GM12878 (cell line): ENCODE results near the gene ADGRE3. TPM values are rescaled to one million over a fixed set of nuclear protein-coding genes. Genes with fewer than 3 reads are reported as not detected.
A peak's percentile ranks its signal among the peaks of the same experiment; 100 is the strongest.

ENCODE experiments used
- CBX3 ChIP-seq: fragments of 200-600 bp; sonication (generic); IDR thresholded peaks from 2 replicates; pipeline ENCODE4 v1.6.1; 2016; ENCODE audit warnings: low read depth, borderline replicate concordance
- GATAD2B ChIP-seq: fragments of 450-650 bp; conservative IDR thresholded peaks from 2 replicates; pipeline ENCODE4 v1.6.1; 2017; ENCODE audit warnings: low read depth, mild to moderate bottlenecking, moderate library complexity
- MYB ChIP-seq: fragments of 150-350 bp; IDR thresholded peaks from 2 replicates; pipeline ENCODE4 v1.6.1; 2014; ENCODE audit warnings: mild to moderate bottlenecking, low read depth, low read length, borderline replicate concordance
- SP1 ChIP-seq: IDR thresholded peaks from one replicate; pipeline ENCODE4 v1.6.1; 2011; ENCODE audit warnings: low read depth, low read length
- SUPT20H ChIP-seq: IDR thresholded peaks from 2 replicates; pipeline ENCODE4 v1.6.1; 2011; ENCODE audit warnings: low read depth, mild to moderate bottlenecking, low read length, moderate library complexity, borderline replicate concordance; ENCODE audit not compliant: control insufficient read depth
- WRNIP1 ChIP-seq: IDR thresholded peaks from 2 replicates; pipeline ENCODE4 v1.6.1; 2011; ENCODE audit warnings: low read depth, low read length, improper control_type of control experiment, borderline replicate concordance
- YY1 ChIP-seq: IDR thresholded peaks from 2 replicates; pipeline ENCODE4 v1.6.1; 2011; ENCODE audit warnings: low read depth, mild to moderate bottlenecking, low read length
- ZNF207 ChIP-seq: fragments of 450-650 bp; IDR thresholded peaks from 2 replicates; pipeline ENCODE4 v1.6.1; 2014; ENCODE audit warnings: antibody characterized with exemption, mild to moderate bottlenecking, borderline replicate concordance
- polyA plus RNA-seq, 11 experiments: library from polyadenylated mRNA; depleted of rRNA in 4 of 11; unstranded in 6 of 11; stranded (reverse) in 5 of 11; fragments of >200 nt; fragmentation: Nextera tagmentation in 4 of 11; fragmentation: Illumina TruSeq in 1 of 11; extraction: Ambion mirVana in 4 of 11; extraction: Trizol in 1 of 11; gene quantifications; 1 replicate in 1 of 11; 2 replicates in 10 of 11; pipeline versions ENCODE4 v1.2.1 to v1.2.3, GENCODE V29; 2011 to 2016; ENCODE audit warnings: inconsistent platforms in 2 of 11, missing spikeins in 2 of 11, low read depth in 1 of 11
- total RNA-seq, 4 experiments: library from RNA; depleted of rRNA in 3 of 4; stranded (reverse); fragments of >200 nt in 3 of 4; fragmentation: Illumina TruSeq in 1 of 4; extraction: Trizol in 1 of 4; gene quantifications; 2 replicates each; pipeline versions ENCODE4 v1.2.1 to v1.2.3, GENCODE V29; 2013 to 2021
- TF ChIP-seq, protein P1 (sequence below): IDR thresholded peaks from 2 replicates; pipeline ENCODE4 v1.6.1; 2012; ENCODE audit warnings: improper control_type of control experiment, low read depth, low read length; ENCODE audit not compliant: insufficient replicate concordance
- TF ChIP-seq, protein P2 (sequence below): fragments of 150-350 bp; IDR thresholded peaks from 2 replicates; pipeline ENCODE4 v1.6.1; 2016; ENCODE audit warnings: low read depth, low read length
- TF ChIP-seq, protein P3 (sequence below): fragments of 450-650 bp; IDR thresholded peaks from 2 replicates; pipeline ENCODE4 v1.6.1; 2018; ENCODE audit warnings: mild to moderate bottlenecking, low read depth, moderate library complexity; ENCODE audit not compliant: partially characterized antibody
- TF ChIP-seq, protein P4 (sequence below): fragments of 450-650 bp; IDR thresholded peaks from 2 replicates; pipeline ENCODE4 v1.6.1; 2018; ENCODE audit warnings: borderline replicate concordance, mild to moderate bottlenecking; ENCODE audit not compliant: partially characterized antibody
- TF ChIP-seq, protein P5 (sequence below): fragments of 450-650 bp; IDR thresholded peaks from 2 replicates; pipeline ENCODE4 v1.6.1; 2017; ENCODE audit warnings: low read depth, mild to moderate bottlenecking, moderate library complexity

The ADGRE3 gene
- total and polyA plus RNA-seq, 10 of the 15 experiments (the other 5 are each of a cell fraction or from before 2014, with no cell fraction given) = 0.04 to 0.10 (median 0.05) TPM; not detected in 6

DNA sequence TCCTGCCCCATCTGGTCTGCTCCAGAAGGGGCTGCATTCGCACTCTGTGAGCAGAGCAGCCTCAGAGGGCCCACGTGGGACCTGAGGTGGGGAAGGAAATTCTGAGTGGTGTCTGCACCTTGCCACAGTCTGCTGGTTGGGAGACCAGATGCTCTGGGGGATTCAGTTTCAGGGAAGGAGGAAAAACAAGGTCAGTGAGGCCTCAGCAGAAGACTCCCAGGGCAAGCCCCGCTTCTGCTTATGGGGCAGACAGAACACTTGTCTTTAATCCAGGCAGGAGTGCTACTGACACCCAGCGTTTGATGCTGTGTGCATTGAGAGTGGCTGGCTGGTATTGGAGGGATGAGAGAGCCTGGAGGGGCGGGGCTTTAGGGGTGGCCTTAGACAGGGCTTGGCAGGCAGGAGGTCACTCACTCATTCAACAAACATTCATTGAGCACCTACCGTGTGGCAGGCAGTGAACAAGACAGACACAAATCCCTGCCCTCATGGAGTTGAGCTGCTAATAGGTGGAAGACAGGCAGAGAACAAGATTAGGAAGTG, 96.7 kb downstream of the ADGRE3 start (continued):
- TF ChIP-seq, protein P1, sequence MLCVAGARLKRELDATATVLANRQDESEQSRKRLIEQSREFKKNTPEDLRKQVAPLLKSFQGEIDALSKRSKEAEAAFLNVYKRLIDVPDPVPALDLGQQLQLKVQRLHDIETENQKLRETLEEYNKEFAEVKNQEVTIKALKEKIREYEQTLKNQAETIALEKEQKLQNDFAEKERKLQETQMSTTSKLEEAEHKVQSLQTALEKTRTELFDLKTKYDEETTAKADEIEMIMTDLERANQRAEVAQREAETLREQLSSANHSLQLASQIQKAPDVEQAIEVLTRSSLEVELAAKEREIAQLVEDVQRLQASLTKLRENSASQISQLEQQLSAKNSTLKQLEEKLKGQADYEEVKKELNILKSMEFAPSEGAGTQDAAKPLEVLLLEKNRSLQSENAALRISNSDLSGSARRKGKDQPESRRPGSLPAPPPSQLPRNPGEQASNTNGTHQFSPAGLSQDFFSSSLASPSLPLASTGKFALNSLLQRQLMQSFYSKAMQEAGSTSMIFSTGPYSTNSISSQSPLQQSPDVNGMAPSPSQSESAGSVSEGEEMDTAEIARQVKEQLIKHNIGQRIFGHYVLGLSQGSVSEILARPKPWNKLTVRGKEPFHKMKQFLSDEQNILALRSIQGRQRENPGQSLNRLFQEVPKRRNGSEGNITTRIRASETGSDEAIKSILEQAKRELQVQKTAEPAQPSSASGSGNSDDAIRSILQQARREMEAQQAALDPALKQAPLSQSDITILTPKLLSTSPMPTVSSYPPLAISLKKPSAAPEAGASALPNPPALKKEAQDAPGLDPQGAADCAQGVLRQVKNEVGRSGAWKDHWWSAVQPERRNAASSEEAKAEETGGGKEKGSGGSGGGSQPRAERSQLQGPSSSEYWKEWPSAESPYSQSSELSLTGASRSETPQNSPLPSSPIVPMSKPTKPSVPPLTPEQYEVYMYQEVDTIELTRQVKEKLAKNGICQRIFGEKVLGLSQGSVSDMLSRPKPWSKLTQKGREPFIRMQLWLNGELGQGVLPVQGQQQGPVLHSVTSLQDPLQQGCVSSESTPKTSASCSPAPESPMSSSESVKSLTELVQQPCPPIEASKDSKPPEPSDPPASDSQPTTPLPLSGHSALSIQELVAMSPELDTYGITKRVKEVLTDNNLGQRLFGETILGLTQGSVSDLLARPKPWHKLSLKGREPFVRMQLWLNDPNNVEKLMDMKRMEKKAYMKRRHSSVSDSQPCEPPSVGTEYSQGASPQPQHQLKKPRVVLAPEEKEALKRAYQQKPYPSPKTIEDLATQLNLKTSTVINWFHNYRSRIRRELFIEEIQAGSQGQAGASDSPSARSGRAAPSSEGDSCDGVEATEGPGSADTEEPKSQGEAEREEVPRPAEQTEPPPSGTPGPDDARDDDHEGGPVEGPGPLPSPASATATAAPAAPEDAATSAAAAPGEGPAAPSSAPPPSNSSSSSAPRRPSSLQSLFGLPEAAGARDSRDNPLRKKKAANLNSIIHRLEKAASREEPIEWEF = no peak
- TF ChIP-seq GATAD2B (no peak), SP1 (no peak), MYB (no peak), ZNF207 (no peak), WRNIP1 (no peak), CBX3 (no peak), SUPT20H (no peak), YY1 (0 out of 2 replicates have a peak, but pooled peaks have one; percentile 6)
- TF ChIP-seq, protein P2, sequence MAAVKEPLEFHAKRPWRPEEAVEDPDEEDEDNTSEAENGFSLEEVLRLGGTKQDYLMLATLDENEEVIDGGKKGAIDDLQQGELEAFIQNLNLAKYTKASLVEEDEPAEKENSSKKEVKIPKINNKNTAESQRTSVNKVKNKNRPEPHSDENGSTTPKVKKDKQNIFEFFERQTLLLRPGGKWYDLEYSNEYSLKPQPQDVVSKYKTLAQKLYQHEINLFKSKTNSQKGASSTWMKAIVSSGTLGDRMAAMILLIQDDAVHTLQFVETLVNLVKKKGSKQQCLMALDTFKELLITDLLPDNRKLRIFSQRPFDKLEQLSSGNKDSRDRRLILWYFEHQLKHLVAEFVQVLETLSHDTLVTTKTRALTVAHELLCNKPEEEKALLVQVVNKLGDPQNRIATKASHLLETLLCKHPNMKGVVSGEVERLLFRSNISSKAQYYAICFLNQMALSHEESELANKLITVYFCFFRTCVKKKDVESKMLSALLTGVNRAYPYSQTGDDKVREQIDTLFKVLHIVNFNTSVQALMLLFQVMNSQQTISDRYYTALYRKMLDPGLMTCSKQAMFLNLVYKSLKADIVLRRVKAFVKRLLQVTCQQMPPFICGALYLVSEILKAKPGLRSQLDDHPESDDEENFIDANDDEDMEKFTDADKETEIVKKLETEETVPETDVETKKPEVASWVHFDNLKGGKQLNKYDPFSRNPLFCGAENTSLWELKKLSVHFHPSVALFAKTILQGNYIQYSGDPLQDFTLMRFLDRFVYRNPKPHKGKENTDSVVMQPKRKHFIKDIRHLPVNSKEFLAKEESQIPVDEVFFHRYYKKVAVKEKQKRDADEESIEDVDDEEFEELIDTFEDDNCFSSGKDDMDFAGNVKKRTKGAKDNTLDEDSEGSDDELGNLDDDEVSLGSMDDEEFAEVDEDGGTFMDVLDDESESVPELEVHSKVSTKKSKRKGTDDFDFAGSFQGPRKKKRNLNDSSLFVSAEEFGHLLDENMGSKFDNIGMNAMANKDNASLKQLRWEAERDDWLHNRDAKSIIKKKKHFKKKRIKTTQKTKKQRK = no peak
- TF ChIP-seq, protein P3, sequence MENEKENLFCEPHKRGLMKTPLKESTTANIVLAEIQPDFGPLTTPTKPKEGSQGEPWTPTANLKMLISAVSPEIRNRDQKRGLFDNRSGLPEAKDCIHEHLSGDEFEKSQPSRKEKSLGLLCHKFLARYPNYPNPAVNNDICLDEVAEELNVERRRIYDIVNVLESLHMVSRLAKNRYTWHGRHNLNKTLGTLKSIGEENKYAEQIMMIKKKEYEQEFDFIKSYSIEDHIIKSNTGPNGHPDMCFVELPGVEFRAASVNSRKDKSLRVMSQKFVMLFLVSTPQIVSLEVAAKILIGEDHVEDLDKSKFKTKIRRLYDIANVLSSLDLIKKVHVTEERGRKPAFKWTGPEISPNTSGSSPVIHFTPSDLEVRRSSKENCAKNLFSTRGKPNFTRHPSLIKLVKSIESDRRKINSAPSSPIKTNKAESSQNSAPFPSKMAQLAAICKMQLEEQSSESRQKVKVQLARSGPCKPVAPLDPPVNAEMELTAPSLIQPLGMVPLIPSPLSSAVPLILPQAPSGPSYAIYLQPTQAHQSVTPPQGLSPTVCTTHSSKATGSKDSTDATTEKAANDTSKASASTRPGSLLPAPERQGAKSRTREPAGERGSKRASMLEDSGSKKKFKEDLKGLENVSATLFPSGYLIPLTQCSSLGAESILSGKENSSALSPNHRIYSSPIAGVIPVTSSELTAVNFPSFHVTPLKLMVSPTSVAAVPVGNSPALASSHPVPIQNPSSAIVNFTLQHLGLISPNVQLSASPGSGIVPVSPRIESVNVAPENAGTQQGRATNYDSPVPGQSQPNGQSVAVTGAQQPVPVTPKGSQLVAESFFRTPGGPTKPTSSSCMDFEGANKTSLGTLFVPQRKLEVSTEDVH = no peak
- TF ChIP-seq, protein P4, sequence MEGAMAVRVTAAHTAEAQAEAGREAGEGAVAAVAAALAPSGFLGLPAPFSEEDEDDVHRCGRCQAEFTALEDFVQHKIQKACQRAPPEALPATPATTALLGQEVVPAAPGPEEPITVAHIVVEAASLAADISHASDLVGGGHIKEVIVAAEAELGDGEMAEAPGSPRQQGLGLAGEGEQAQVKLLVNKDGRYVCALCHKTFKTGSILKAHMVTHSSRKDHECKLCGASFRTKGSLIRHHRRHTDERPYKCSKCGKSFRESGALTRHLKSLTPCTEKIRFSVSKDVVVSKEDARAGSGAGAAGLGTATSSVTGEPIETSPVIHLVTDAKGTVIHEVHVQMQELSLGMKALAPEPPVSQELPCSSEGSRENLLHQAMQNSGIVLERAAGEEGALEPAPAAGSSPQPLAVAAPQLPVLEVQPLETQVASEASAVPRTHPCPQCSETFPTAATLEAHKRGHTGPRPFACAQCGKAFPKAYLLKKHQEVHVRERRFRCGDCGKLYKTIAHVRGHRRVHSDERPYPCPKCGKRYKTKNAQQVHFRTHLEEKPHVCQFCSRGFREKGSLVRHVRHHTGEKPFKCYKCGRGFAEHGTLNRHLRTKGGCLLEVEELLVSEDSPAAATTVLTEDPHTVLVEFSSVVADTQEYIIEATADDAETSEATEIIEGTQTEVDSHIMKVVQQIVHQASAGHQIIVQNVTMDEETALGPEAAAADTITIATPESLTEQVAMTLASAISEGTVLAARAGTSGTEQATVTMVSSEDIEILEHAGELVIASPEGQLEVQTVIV = no peak
- TF ChIP-seq, protein P5, sequence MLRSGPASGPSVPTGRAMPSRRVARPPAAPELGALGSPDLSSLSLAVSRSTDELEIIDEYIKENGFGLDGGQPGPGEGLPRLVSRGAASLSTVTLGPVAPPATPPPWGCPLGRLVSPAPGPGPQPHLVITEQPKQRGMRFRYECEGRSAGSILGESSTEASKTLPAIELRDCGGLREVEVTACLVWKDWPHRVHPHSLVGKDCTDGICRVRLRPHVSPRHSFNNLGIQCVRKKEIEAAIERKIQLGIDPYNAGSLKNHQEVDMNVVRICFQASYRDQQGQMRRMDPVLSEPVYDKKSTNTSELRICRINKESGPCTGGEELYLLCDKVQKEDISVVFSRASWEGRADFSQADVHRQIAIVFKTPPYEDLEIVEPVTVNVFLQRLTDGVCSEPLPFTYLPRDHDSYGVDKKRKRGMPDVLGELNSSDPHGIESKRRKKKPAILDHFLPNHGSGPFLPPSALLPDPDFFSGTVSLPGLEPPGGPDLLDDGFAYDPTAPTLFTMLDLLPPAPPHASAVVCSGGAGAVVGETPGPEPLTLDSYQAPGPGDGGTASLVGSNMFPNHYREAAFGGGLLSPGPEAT = peak; percentile 71; the same call in 1 of the 2 replicates
